Caco-2 (cell line): ENCODE results near the gene RFC1. TPM values are rescaled to one million over a fixed set of nuclear protein-coding genes. Genes with fewer than 3 reads are reported as not detected.

Source experiments
- BruUV-seq: library from RNA; stranded (reverse); fragments of 400-500 nt; replicated peaks from 2 replicates; lab custom pipeline; 2021; lab: Mats Ljungman, UMichigan
- CTCF ChIA-PET: fragments of 300-600 bp; sonication (Branson Sonifier 250); formaldehyde crosslinking; loops from one replicate; lab custom pipeline; 2022; ENCODE audit warnings: antibody characterized with exemption; lab: Charles Lee
- POLR2A ChIA-PET: fragments of 300-600 bp; sonication (Branson Sonifier 250); formaldehyde crosslinking; loops from one replicate; lab custom pipeline; 2022; ENCODE audit warnings: antibody characterized with exemption; lab: Charles Lee
- DNase-seq, 2 experiments: peaks; one replicate each; pipeline versions ENCODE4 v3.0.0 to v3.0.0-alpha.2; 2020 to 2022
- H3K27me3 ChIP-seq: replicated peaks from 2 replicates; pipeline ENCODE4 v1.6.0; 2011; ENCODE audit warnings: low read length; ENCODE audit not compliant: control insufficient read depth, insufficient read depth
- H3K36me3 ChIP-seq: 2 replicates; pipeline ENCODE4 v1.5.1; 2011; ENCODE audit warnings: low read length; ENCODE audit not compliant: control insufficient read depth, insufficient read depth
- H3K4me1 ChIP-seq: fragments of 250-450 bp; sonication (Bioruptor Pico); 2 replicates; pipeline ENCODE4 v1.5.1; 2020; ENCODE audit warnings: mild to moderate bottlenecking
- H3K4me3 ChIP-seq: 2 replicates; pipeline ENCODE4 v1.5.1; 2011; ENCODE audit warnings: low read depth, mild to moderate bottlenecking, control low read depth, low read length
- H3K9me3 ChIP-seq: fragments of 250-450 bp; sonication (Bioruptor Pico); 2 replicates; pipeline ENCODE4 v1.5.1; 2020; ENCODE audit warnings: mild to moderate bottlenecking, moderate library complexity
- H3K27ac Mint-ChIP-seq: one replicate; pipeline ENCODE4 v1.8.0; 2022; ENCODE audit warnings: mixed read lengths; ENCODE audit not compliant: unreplicated experiment
- H3K27me3 Mint-ChIP-seq: one replicate; pipeline ENCODE4 v1.8.0; 2022; ENCODE audit warnings: mixed read lengths; ENCODE audit not compliant: insufficient read depth, unreplicated experiment
- H3K36me3 Mint-ChIP-seq: one replicate; pipeline ENCODE4 v1.8.0; 2022; ENCODE audit warnings: mild to moderate bottlenecking, mixed read lengths; ENCODE audit not compliant: insufficient read depth, unreplicated experiment
- H3K4me1 Mint-ChIP-seq: one replicate; pipeline ENCODE4 v1.8.0; 2022; ENCODE audit warnings: low read depth, mixed read lengths; ENCODE audit not compliant: unreplicated experiment
- H3K4me3 Mint-ChIP-seq: one replicate; pipeline ENCODE4 v1.8.0; 2022; ENCODE audit warnings: mild to moderate bottlenecking, moderate library complexity, mixed read lengths; ENCODE audit not compliant: unreplicated experiment
- H3K9me3 Mint-ChIP-seq: one replicate; pipeline ENCODE4 v1.8.0; 2022; ENCODE audit warnings: mixed read lengths; ENCODE audit not compliant: unreplicated experiment
- CTCF ChIP-seq, 2 experiments: fragments of 200-600 bp in 1 of 2; IDR thresholded peaks; 1 replicate in 1 of 2; 2 replicates in 1 of 2; pipeline versions ENCODE4 v1.5.1 to v1.8.0; 2011 to 2022; ENCODE audit warnings: antibody characterized with exemption in 1 of 2, control low read depth in 1 of 2, inconsistent platforms in 1 of 2, low read depth in 1 of 2, low read length in 1 of 2, mild to moderate bottlenecking in 1 of 2, moderate library complexity in 1 of 2; ENCODE audit not compliant: insufficient read depth in 1 of 2, severe bottlenecking in 1 of 2, unreplicated experiment in 1 of 2
- intact Hi-C: fragments of 100-400 bp; cut with micrococcal nuclease; formaldehyde crosslinking; loops from one replicate; pipeline ENCODE4 v1.10.0; 2022; ENCODE audit not compliant: unreplicated experiment
- total RNA-seq: library from RNA; stranded (reverse); gene quantifications from 2 replicates; pipeline ENCODE4 v1.2.3, GENCODE V29; 2022

Gene RFC1
- total RNA-seq, 1 experiment from 2014 or later: 63.4 TPM

- peaks cover 23% of the 10 kb centered on the region for H3K36me3 Mint-ChIP-seq
- peaks cover 13% of the 10 kb centered on the region for H3K4me1 Mint-ChIP-seq
- POLR2A ChIA-PET: interaction anchor here (1.1 to 1.8 kb wide), 6 partner anchors 19 to 92 kb away, joined by 4 to 15 read pairs (median 10); partner anchors contain the start of genes KLB, LIAS and RPL9
- peak overlapping the region; percentile 96 for H3K4me3 Mint-ChIP-seq
- H3K27me3 ChIP-seq: no peaks in the 10 kb centered on the region
- CTCF ChIA-PET: interaction anchor here (0.6 to 1.8 kb wide), 5 partner anchors 9 to 608 kb away, joined by 3 to 10 read pairs (median 3); no protein-coding TSS in a partner anchor
- H3K9me3 ChIP-seq: peaks cover 11% of the 10 kb centered on the region
- intact Hi-C loops: loop anchor here (2.0 to 5.0 kb wide), 5 partner anchors 40 to 184 kb away; partner anchors contain the start of genes KLB and WDR19
- peak overlapping the region; percentile 88 for H3K4me3 ChIP-seq
- peaks cover 9% of the 10 kb centered on the region for H3K9me3 Mint-ChIP-seq
- DNase-seq: peak; percentile 34 to 47
- no peaks in the 10 kb centered on the region for H3K36me3 ChIP-seq
- peaks cover 4% of the 10 kb centered on the region; the same call in 1 of the 2 replicates for H3K4me1 ChIP-seq
- H3K27me3 Mint-ChIP-seq: no peaks in the 10 kb centered on the region
- no TSS peak for BruUV-seq
- no peak for TF ChIP-seq CTCF (IDR thresholded peaks at IDR 0.05; ENCODE audit: insufficient read depth in 1 of 2, low read depth in 1 of 2, low read length in 1 of 2, severe bottlenecking in 1 of 2, unreplicated experiment in 1 of 2)
- H3K27ac Mint-ChIP-seq: peak overlapping the region; percentile 98
Observed at GRCh38 chr4:39367166-39367565, 1.0 kb upstream of the RFC1 start.

- Histone ChIP-seq H3K27me3 (no peaks in the 10 kb centered on the region), H3K4me3 (peak overlapping the region; percentile 88), H3K36me3 (no peaks in the 10 kb centered on the region), H3K9me3 (no peaks in the 10 kb centered on the region), H3K4me1 (peaks cover 4% of the 10 kb centered on the region; the same call in 1 of the 2 replicates)
- peak overlapping the region; percentile 98 for H3K27ac Mint-ChIP-seq
- peaks cover 23% of the 10 kb centered on the region for H3K36me3 Mint-ChIP-seq
- H3K27me3 Mint-ChIP-seq: no peaks in the 10 kb centered on the region
- H3K4me1 Mint-ChIP-seq: peaks cover 13% of the 10 kb centered on the region
- H3K9me3 Mint-ChIP-seq: no peaks in the 10 kb centered on the region
- ChIA-PET CTCF (interaction anchor here (0.7 kb wide), 1 partner anchor 93 kb away, joined by 3 read pairs; no protein-coding TSS in a partner anchor), POLR2A (no interaction called here)
- DNase-seq: no peak
- BruUV-seq: no TSS peak
- peak overlapping the region; percentile 96 for H3K4me3 Mint-ChIP-seq
- no peak for TF ChIP-seq CTCF (IDR thresholded peaks at IDR 0.05; ENCODE audit: insufficient read depth in 1 of 2, low read depth in 1 of 2, low read length in 1 of 2, severe bottlenecking in 1 of 2, unreplicated experiment in 1 of 2)
- intact Hi-C loops: loop anchor here (5.0 kb wide), 3 partner anchors 42 to 87 kb away; partner anchors contain the start of gene KLB
Observed at GRCh38 chr4:39365360-39365759, 802 bp downstream of the RFC1 start.

- peaks cover 13% of the 10 kb centered on the region for H3K4me1 Mint-ChIP-seq
- intact Hi-C loops: no loop called here
- H3K27me3 ChIP-seq: no peaks in the 10 kb centered on the region
- BruUV-seq: no TSS peak
- DNase-seq: no peak
- H3K27ac Mint-ChIP-seq: no peak overlapping the region
- peaks cover 4% of the 10 kb centered on the region; the same call in 1 of the 2 replicates for H3K4me1 ChIP-seq
- H3K9me3 Mint-ChIP-seq: no peaks in the 10 kb centered on the region
- no peaks in the 10 kb centered on the region for H3K36me3 ChIP-seq
- ChIA-PET CTCF (no interaction called here), POLR2A (no interaction called here)
- peaks cover 23% of the 10 kb centered on the region for H3K36me3 Mint-ChIP-seq
- no peak overlapping the region for H3K4me3 ChIP-seq
- H3K9me3 ChIP-seq: no peaks in the 10 kb centered on the region
- peak overlapping the region; percentile 96 for H3K4me3 Mint-ChIP-seq
- no peak for TF ChIP-seq CTCF (IDR thresholded peaks at IDR 0.05; ENCODE audit: insufficient read depth in 1 of 2, low read depth in 1 of 2, low read length in 1 of 2, severe bottlenecking in 1 of 2, unreplicated experiment in 1 of 2)
- H3K27me3 Mint-ChIP-seq: no peaks in the 10 kb centered on the region
Observed at GRCh38 chr4:39363773-39364393, 2.3 kb downstream of the RFC1 start.
